Activated CD8-positive, alpha-beta T cell treated with anti-CD3 and anti-CD28 coated beads for 36 hours (primary cell): ENCODE measurements around the gene FAM177B. TPM values are rescaled to one million over a fixed set of nuclear protein-coding genes. Genes with fewer than 3 reads are reported as not detected.
"Not testable (repeated sequence)": the region's sequence is repeated elsewhere in the genome, so short reads cannot be mapped to it uniquely, and the experiment has no call there.

Experiments
- ATAC-seq: fragments of 200-7000 bp; cut with Tn5 transposase; one replicate; pipeline ENCODE4 v1.10.0; 2021; ENCODE audit warnings: mild to moderate bottlenecking, moderate library complexity
- CTCF ChIA-PET: fragments of 350-600 bp; sonication (Branson Sonifier 250); formaldehyde crosslinking; loops from one replicate; lab custom pipeline; 2021; ENCODE audit warnings: antibody characterized with exemption; lab: Charles Lee
- POLR2A ChIA-PET: fragments of 350-600 bp; sonication (Branson Sonifier 250); formaldehyde crosslinking; loops from one replicate; lab custom pipeline; 2021; ENCODE audit warnings: antibody characterized with exemption; lab: Charles Lee
- DNase-seq: peaks from one replicate; pipeline ENCODE4 v3.0.0-alpha.2; 2020
- H3K27ac Mint-ChIP-seq: one replicate; pipeline ENCODE4 v1.8.0; 2021; ENCODE audit warnings: mild to moderate bottlenecking, mixed read lengths
- H3K27me3 Mint-ChIP-seq: one replicate; pipeline ENCODE4 v1.8.0; 2021; ENCODE audit warnings: mixed read lengths
- H3K36me3 Mint-ChIP-seq: one replicate; pipeline ENCODE4 v1.8.0; 2021; ENCODE audit warnings: low read depth, mixed read lengths
- H3K4me1 Mint-ChIP-seq: one replicate; pipeline ENCODE4 v1.8.0; 2021; ENCODE audit warnings: low read depth, mixed read lengths
- H3K4me3 Mint-ChIP-seq: one replicate; pipeline ENCODE4 v1.8.0; 2021; ENCODE audit warnings: mild to moderate bottlenecking, moderate library complexity, mixed read lengths
- H3K9me3 Mint-ChIP-seq: one replicate; pipeline ENCODE4 v1.8.0; 2021; ENCODE audit warnings: mixed read lengths
- CTCF ChIP-seq: fragments of 200-600 bp; IDR thresholded peaks from one replicate; pipeline ENCODE4 v1.8.0; 2022; ENCODE audit warnings: antibody characterized with exemption, mild to moderate bottlenecking
- intact Hi-C: fragments of 100-400 bp; cut with micrococcal nuclease; formaldehyde crosslinking; loops from one replicate; pipeline ENCODE4 v1.10.0; 2022
- total RNA-seq, 2 experiments: library from RNA; stranded (reverse); gene quantifications; one replicate each; pipeline ENCODE4 v1.2.3, GENCODE V29; 2021

FAM177B gene
- total RNA-seq, 2 experiments from 2014 or later = not detected

GRCh38 chr1:222761083-222761482, 24.1 kb downstream of the FAM177B start:
- TF ChIP-seq CTCF = no peak
- Mint-ChIP-seq H3K36me3 (no peaks in the 10 kb centered on the region), H3K4me3 (no peak overlapping the region), H3K27ac (no peak overlapping the region), H3K4me1 (no peaks in the 10 kb centered on the region), H3K27me3 (peaks cover 2% of the 10 kb centered on the region), H3K9me3 (peaks cover 2% of the 10 kb centered on the region)
- ChIA-PET POLR2A (no interaction called here), CTCF (no interaction called here)
- intact Hi-C loops = no loop called here
- DNase-seq = no peak
- ATAC-seq = no peak

GRCh38 chr1:222762178-222762577, 25.2 kb downstream of the FAM177B start:
- H3K4me1 Mint-ChIP-seq, H3K27me3 Mint-ChIP-seq, DNase-seq, POLR2A ChIA-PET, H3K4me3 Mint-ChIP-seq, H3K36me3 Mint-ChIP-seq, intact Hi-C loops, H3K27ac Mint-ChIP-seq, H3K9me3 Mint-ChIP-seq, ATAC-seq: not testable (repeated sequence)
- CTCF ChIA-PET = interaction anchor here (1.7 kb wide), 1 partner anchor 23 kb away, joined by 4 read pairs; no protein-coding TSS in a partner anchor

- CTCF ChIA-PET = interaction anchor here (0.9 to 1.1 kb wide), 2 partner anchors 26 to 357 kb away, joined by 3 read pairs; no protein-coding TSS in a partner anchor
- H3K4me3 Mint-ChIP-seq = no peak overlapping the region
- DNase-seq (no peak), ATAC-seq (no peak)
- intact Hi-C loops = no loop called here
- no peak for TF ChIP-seq CTCF
- peaks cover 7% of the 10 kb centered on the region for H3K36me3 Mint-ChIP-seq
- peaks cover 25% of the 10 kb centered on the region for H3K9me3 Mint-ChIP-seq
- H3K27me3 Mint-ChIP-seq = peaks cover 7% of the 10 kb centered on the region
- H3K4me1 Mint-ChIP-seq = peaks cover 2% of the 10 kb centered on the region
- no peak overlapping the region for H3K27ac Mint-ChIP-seq
- POLR2A ChIA-PET = no interaction called here
These were observed 30.2 kb downstream of the FAM177B start for GRCh38 chr1:222767152-222767571.

GRCh38 chr1:222768592-222768991, 31.6 kb downstream of the FAM177B start:
- ATAC-seq (no peak), DNase-seq (no peak)
- intact Hi-C loops = no loop called here
- Mint-ChIP-seq H3K4me3 (no peak overlapping the region), H3K36me3 (peaks cover 7% of the 10 kb centered on the region), H3K27me3 (peaks cover 5% of the 10 kb centered on the region), H3K9me3 (peaks cover 25% of the 10 kb centered on the region), H3K4me1 (peaks cover 13% of the 10 kb centered on the region), H3K27ac (no peak overlapping the region)
- no peak for TF ChIP-seq CTCF
- ChIA-PET POLR2A (no interaction called here), CTCF (no interaction called here)

- POLR2A ChIA-PET = no interaction called here
- CTCF ChIA-PET = interaction anchor here (1.0 kb wide), 1 partner anchor 13 kb away, joined by 4 read pairs; no protein-coding TSS in a partner anchor
These were observed 32.2 kb downstream of the FAM177B start for GRCh38 chr1:222769181-222769580.

More at GRCh38 chr1:222769181-222769580, 32.2 kb downstream of the FAM177B start:
- Mint-ChIP-seq H3K4me1 (peaks cover 13% of the 10 kb centered on the region), H3K4me3 (no peak overlapping the region), H3K9me3 (peaks cover 25% of the 10 kb centered on the region), H3K27ac (no peak overlapping the region), H3K36me3 (peaks cover 7% of the 10 kb centered on the region), H3K27me3 (peaks cover 5% of the 10 kb centered on the region)
- DNase-seq = no peak
- intact Hi-C loops = no loop called here
- TF ChIP-seq CTCF = no peak
- ATAC-seq = no peak
